Keratinocyte (primary cell): ENCODE results near the gene WDR76. TPM values are rescaled to one million over a fixed set of nuclear protein-coding genes. Genes with fewer than 3 reads are reported as not detected.

Source experiments
- DNase-seq: peaks from one replicate; pipeline ENCODE4 v3.0.0-alpha.2; 2011; ENCODE audit warnings: low read depth, missing footprints, low spot score
- FAIRE-seq: peaks from 2 replicates; lab custom pipeline; 2011; peaks lifted over from hg19 to GRCh38; lab: Jason Lieb, UNC
- H2AFZ ChIP-seq: 2 replicates; pipeline ENCODE4 v1.6.0; 2012; ENCODE audit warnings: low read length, control low read depth, inconsistent platforms; ENCODE audit not compliant: control insufficient read depth
- H3K27ac ChIP-seq: 2 replicates; pipeline ENCODE4 v1.5.1; 2011; ENCODE audit warnings: low read length; ENCODE audit not compliant: control insufficient read depth, insufficient read depth
- H3K27me3 ChIP-seq: 3 replicates; pipeline ENCODE4 v1.6.0; 2011; ENCODE audit warnings: low read length; ENCODE audit not compliant: control insufficient read depth, insufficient read depth; ENCODE audit errors: extremely low read depth
- H3K36me3 ChIP-seq, 2 experiments: 2 replicates in 1 of 2; 3 replicates in 1 of 2; pipeline ENCODE4 v1.5.1; 2011; ENCODE audit warnings: low read length in 2 of 2, mild to moderate bottlenecking in 1 of 2; ENCODE audit not compliant: control insufficient read depth in 2 of 2, insufficient read depth in 2 of 2; ENCODE audit errors: extremely low read depth in 1 of 2
- H3K4me1 ChIP-seq: 3 replicates; pipeline ENCODE4 v1.5.1; 2011; ENCODE audit warnings: low read length; ENCODE audit not compliant: control insufficient read depth, insufficient read depth; ENCODE audit errors: extremely low read depth
- H3K4me2 ChIP-seq: 3 replicates; pipeline ENCODE4 v1.6.0; 2011; ENCODE audit warnings: low read depth, low read length; ENCODE audit not compliant: control insufficient read depth, insufficient read depth; ENCODE audit errors: extremely low read depth
- H3K4me3 ChIP-seq, 3 experiments: fragments of 200-600 bp in 1 of 3; sonication (generic) in 1 of 3; 2 replicates in 2 of 3; 3 replicates in 1 of 3; pipeline ENCODE4 v1.5.1; 2011 to 2016; ENCODE audit warnings: low read length in 3 of 3, mild to moderate bottlenecking in 3 of 3, control low read depth in 2 of 3, inconsistent platforms in 1 of 3, low read depth in 1 of 3, mixed read lengths in 1 of 3, mixed run types in 1 of 3, moderate library complexity in 1 of 3; ENCODE audit not compliant: control insufficient read depth in 2 of 3, insufficient read depth in 2 of 3; ENCODE audit errors: extremely low read depth in 1 of 3
- H3K79me2 ChIP-seq: 2 replicates; pipeline ENCODE4 v1.6.0; 2012; ENCODE audit warnings: low read length; ENCODE audit not compliant: control insufficient read depth, insufficient read depth
- H3K9ac ChIP-seq: 3 replicates; pipeline ENCODE4 v1.6.0; 2011; ENCODE audit warnings: low read length; ENCODE audit not compliant: control insufficient read depth, insufficient read depth; ENCODE audit errors: extremely low read depth
- H3K9me1 ChIP-seq: 3 replicates; pipeline ENCODE4 v1.6.0; 2011; ENCODE audit warnings: low read length; ENCODE audit not compliant: control insufficient read depth, insufficient read depth; ENCODE audit errors: extremely low read depth
- H3K9me3 ChIP-seq: 2 replicates; pipeline ENCODE4 v1.5.1; 2012; ENCODE audit warnings: low read depth, low read length; ENCODE audit not compliant: control insufficient read depth
- H4K20me1 ChIP-seq: 3 replicates; pipeline ENCODE4 v1.6.0; 2011; ENCODE audit warnings: low read length; ENCODE audit not compliant: control insufficient read depth, insufficient read depth; ENCODE audit errors: extremely low read depth
- EZH2 ChIP-seq: IDR thresholded peaks from one replicate; pipeline ENCODE4 v1.6.1; 2012; ENCODE audit warnings: inconsistent platforms, mild to moderate bottlenecking, low read length, moderate library complexity
- dilution Hi-C: fragments of 300-500 bp; cut with MboI; formaldehyde crosslinking; loops from one replicate; pipeline ENCODE4 v1.7.0; 2020; ENCODE audit warnings: low sequenced_read_pairs; ENCODE audit not compliant: extremely low pct_ligation_motif_present
- polyA plus RNA-seq, 5 experiments: library from polyadenylated mRNA; depleted of rRNA in 3 of 5; stranded (reverse) in 3 of 5; stranded (forward) in 1 of 5; unstranded in 1 of 5; fragments of >200 nt; gene quantifications; 1 replicate in 1 of 5; 2 replicates in 3 of 5; 3 replicates in 1 of 5; pipeline versions ENCODE4 v1.2.1 to v1.2.3, GENCODE V29; 2011 to 2012; ENCODE audit warnings: missing spikeins in 2 of 5, low read depth in 1 of 5, low replicate concordance in 1 of 5
- TF ChIP-seq, protein P1 (sequence below), 3 experiments: IDR thresholded peaks in 1 of 3; conservative IDR thresholded peaks in 1 of 3; optimal IDR thresholded peaks in 1 of 3; 2 replicates in 2 of 3; 3 replicates in 1 of 3; pipeline versions ENCODE3 to v1.5.1; 2011; ENCODE audit warnings: low read length in 3 of 3, mild to moderate bottlenecking in 3 of 3, moderate library complexity in 2 of 3, control low read depth in 1 of 3, inconsistent platforms in 1 of 3; ENCODE audit not compliant: insufficient read depth in 2 of 3; ENCODE audit errors: extremely low read depth in 1 of 3

The WDR76 gene
- polyA plus RNA-seq, 1 donor (not counting 4 experiments of a cell fraction or from before 2014, with no cell fraction given): 4.7 TPM

DNA sequence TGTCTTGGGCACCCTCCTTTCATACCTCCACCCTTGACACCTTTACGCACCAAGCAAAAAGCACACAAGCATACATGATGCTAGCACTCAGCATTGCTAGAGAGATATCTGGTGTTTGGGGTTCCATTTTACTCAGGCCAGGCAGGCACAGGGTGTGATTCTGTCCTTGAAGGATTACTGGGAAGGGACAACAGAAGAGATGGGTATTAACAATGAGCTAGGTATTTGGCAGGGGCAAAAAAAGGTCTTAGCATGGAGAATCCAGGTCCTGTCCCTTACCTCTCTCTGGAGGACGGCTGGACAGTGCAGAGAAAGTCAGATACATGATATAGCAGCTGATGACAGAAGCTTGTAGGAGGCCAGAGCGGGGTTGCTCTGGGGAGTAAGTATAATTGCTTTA lies 30.2 kb upstream of the WDR76 start:
- Histone ChIP-seq H3K36me3 (peaks cover 24 to 37% of the 10 kb centered on the region in 2 experiments), H2AFZ (no peak overlapping the region), H3K4me3 (no peak overlapping the region), H3K27ac (no peak overlapping the region), H4K20me1 (no peaks in the 10 kb centered on the region), H3K4me1 (peaks cover 19% of the 10 kb centered on the region), H3K9ac (no peak overlapping the region), H3K79me2 (peaks cover 44% of the 10 kb centered on the region), H3K27me3 (no peaks in the 10 kb centered on the region), H3K9me3 (no peaks in the 10 kb centered on the region), H3K9me1 (no peaks in the 10 kb centered on the region), H3K4me2 (no peak overlapping the region)
- FAIRE-seq: no peak
- TF ChIP-seq, protein P1, sequence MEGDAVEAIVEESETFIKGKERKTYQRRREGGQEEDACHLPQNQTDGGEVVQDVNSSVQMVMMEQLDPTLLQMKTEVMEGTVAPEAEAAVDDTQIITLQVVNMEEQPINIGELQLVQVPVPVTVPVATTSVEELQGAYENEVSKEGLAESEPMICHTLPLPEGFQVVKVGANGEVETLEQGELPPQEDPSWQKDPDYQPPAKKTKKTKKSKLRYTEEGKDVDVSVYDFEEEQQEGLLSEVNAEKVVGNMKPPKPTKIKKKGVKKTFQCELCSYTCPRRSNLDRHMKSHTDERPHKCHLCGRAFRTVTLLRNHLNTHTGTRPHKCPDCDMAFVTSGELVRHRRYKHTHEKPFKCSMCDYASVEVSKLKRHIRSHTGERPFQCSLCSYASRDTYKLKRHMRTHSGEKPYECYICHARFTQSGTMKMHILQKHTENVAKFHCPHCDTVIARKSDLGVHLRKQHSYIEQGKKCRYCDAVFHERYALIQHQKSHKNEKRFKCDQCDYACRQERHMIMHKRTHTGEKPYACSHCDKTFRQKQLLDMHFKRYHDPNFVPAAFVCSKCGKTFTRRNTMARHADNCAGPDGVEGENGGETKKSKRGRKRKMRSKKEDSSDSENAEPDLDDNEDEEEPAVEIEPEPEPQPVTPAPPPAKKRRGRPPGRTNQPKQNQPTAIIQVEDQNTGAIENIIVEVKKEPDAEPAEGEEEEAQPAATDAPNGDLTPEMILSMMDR (optimal IDR thresholded peaks at IDR 0.05 in 1 of 3, IDR thresholded peaks at IDR 0.05 in 1 of 3, conservative IDR thresholded peaks at IDR 0.05 in 1 of 3; ENCODE audit: extremely low read depth in 1 of 3, insufficient read depth in 2 of 3, low read length in 3 of 3): no peak
- TF ChIP-seq EZH2: no peak
- no peak for DNase-seq
- dilution Hi-C loops: no loop called here

DNA sequence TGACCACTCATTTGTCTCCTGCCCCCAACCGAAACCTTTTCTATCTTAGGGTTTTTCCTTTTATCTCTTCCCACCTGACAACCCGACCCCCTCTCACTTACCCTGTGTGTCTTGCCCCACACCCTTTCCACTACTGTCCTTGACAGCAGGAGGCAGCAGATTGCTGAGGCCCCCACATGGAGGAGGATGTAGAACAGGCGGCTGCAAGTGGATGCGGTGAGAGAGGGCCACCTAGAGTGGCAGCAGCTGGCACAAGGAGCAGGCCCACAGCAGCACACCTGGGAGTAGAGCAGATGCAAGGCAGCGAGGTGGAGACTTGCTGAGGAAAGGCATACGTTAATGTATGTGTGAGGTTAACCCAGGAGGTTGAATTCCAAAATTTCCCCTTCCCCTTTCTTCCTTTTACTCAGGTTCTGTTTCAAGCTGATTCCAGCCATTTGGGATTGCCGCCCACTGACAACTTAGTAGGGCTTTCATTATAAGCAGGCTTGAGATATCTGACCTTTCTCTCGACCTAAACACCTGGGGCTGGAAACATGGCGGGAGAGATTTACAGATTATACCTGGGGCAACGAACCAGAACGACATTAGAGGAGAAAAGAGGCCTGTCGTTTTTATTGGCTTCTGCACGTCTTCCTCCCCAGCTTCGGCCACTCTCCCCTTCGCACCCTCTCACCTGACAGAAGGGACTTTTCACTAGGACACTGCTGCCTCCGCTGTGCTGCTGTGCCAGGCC lies 27.4 kb upstream of the WDR76 start:
- H3K9me3 ChIP-seq: no peaks in the 10 kb centered on the region
- H3K27me3 ChIP-seq: no peaks in the 10 kb centered on the region
- no peak for DNase-seq
- H3K36me3 ChIP-seq: peaks cover 16 to 35% of the 10 kb centered on the region in 2 experiments
- peaks cover 5% of the 10 kb centered on the region for H3K4me1 ChIP-seq
- TF ChIP-seq EZH2: no peak
- TF ChIP-seq, protein P1 (optimal IDR thresholded peaks at IDR 0.05 in 1 of 3, IDR thresholded peaks at IDR 0.05 in 1 of 3, conservative IDR thresholded peaks at IDR 0.05 in 1 of 3; ENCODE audit: extremely low read depth in 1 of 3, insufficient read depth in 2 of 3, low read length in 3 of 3): no peak
- no peaks in the 10 kb centered on the region for H4K20me1 ChIP-seq
- H3K79me2 ChIP-seq: peaks cover 22% of the 10 kb centered on the region
- FAIRE-seq: no peak
- no peaks in the 10 kb centered on the region for H3K9me1 ChIP-seq
- no peak overlapping the region for H3K27ac ChIP-seq
- H3K9ac ChIP-seq: no peak overlapping the region
- H3K4me2 ChIP-seq: no peak overlapping the region
- no peak overlapping the region for H3K4me3 ChIP-seq
- no peak overlapping the region for H2AFZ ChIP-seq
- dilution Hi-C loops: no loop called here
